PC-3 (cell line): ENCODE measurements around the gene PLEKHH1. TPM values are rescaled to one million over a fixed set of nuclear protein-coding genes. Genes with fewer than 3 reads are reported as not detected.

ENCODE experiments used
- ATAC-seq: fragments of 200-7000 bp; cut with Tn5 transposase; 2 replicates; pipeline ENCODE4 v1.9.1; 2020; ENCODE audit warnings: mild to moderate bottlenecking, moderate library complexity
- BruUV-seq: library from RNA; stranded (reverse); fragments of 400-500 nt; replicated peaks from 2 replicates; lab custom pipeline; 2021; lab: Mats Ljungman, UMichigan
- CTCF ChIA-PET: fragments of 300-600 bp; sonication (Branson Sonifier 250); formaldehyde crosslinking; loops from one replicate; lab custom pipeline; 2022; ENCODE audit warnings: antibody characterized with exemption; lab: Charles Lee
- POLR2A ChIA-PET: fragments of 300-600 bp; sonication (Branson Sonifier 250); formaldehyde crosslinking; loops from one replicate; lab custom pipeline; 2022; ENCODE audit warnings: antibody characterized with exemption; ENCODE audit not compliant: unreplicated experiment; lab: Charles Lee
- DNase-seq: peaks from one replicate; pipeline ENCODE4 v3.0.0-alpha.2; 2015
- H2AFZ ChIP-seq: fragments of 300-600 bp; sonication (generic); 2 replicates; pipeline ENCODE4 v1.6.0; 2016; ENCODE audit warnings: antibody characterized with exemption, low read length
- H3F3A ChIP-seq: fragments of 300-600 bp; sonication (generic); one replicate; pipeline ENCODE4 v1.6.0; 2017; ENCODE audit warnings: antibody characterized with exemption, low read length, control low read depth, mild to moderate bottlenecking; ENCODE audit not compliant: unreplicated experiment
- H3K27ac ChIP-seq: fragments of 300-600 bp; sonication (generic); 2 replicates; pipeline ENCODE4 v1.5.1; 2016; ENCODE audit warnings: mild to moderate bottlenecking, low read length
- H3K27me3 ChIP-seq: fragments of 300-600 bp; sonication (generic); 2 replicates; pipeline ENCODE4 v1.6.1; 2016; ENCODE audit warnings: low read length, mixed read lengths
- H3K36me3 ChIP-seq: fragments of 300-600 bp; sonication (generic); 2 replicates; pipeline ENCODE4 v1.6.1; 2016; ENCODE audit warnings: low read depth, mixed run types, low read length, mixed read lengths
- H3K4me1 ChIP-seq: fragments of 300-600 bp; sonication (generic); 2 replicates; pipeline ENCODE4 v1.5.1; 2016; ENCODE audit warnings: low read length; ENCODE audit not compliant: insufficient read depth
- H3K4me2 ChIP-seq: fragments of 300-600 bp; sonication (generic); 2 replicates; pipeline ENCODE4 v1.6.0; 2016; ENCODE audit warnings: low read length
- H3K4me3 ChIP-seq: fragments of 300-600 bp; sonication (generic); 2 replicates; pipeline ENCODE4 v1.5.1; 2016; ENCODE audit warnings: mild to moderate bottlenecking, low read length, mixed read lengths
- H3K79me2 ChIP-seq: fragments of 300-600 bp; sonication (generic); 2 replicates; pipeline ENCODE4 v1.6.1; 2017; ENCODE audit warnings: low read length, mixed read lengths
- H3K9ac ChIP-seq: fragments of 300-600 bp; sonication (generic); 2 replicates; pipeline ENCODE4 v1.6.0; 2016; ENCODE audit warnings: mild to moderate bottlenecking, low read length
- H3K9me2 ChIP-seq: fragments of 300-600 bp; sonication (generic); replicated peaks from 2 replicates; pipeline ENCODE4 v1.6.1; 2016; ENCODE audit warnings: mixed run types, low read length, mixed read lengths
- H3K9me3 ChIP-seq: fragments of 300-600 bp; sonication (generic); 2 replicates; pipeline ENCODE4 v1.6.1; 2016; ENCODE audit warnings: low read length, mixed read lengths
- H4K20me1 ChIP-seq: fragments of 300-600 bp; sonication (generic); 2 replicates; pipeline ENCODE4 v1.6.1; 2016; ENCODE audit warnings: low read length, mixed read lengths
- CTCF ChIP-seq: fragments of 300-600 bp; sonication (generic); conservative IDR thresholded peaks from 2 replicates; pipeline ENCODE4 v1.5.1; 2017; ENCODE audit warnings: antibody characterized with exemption, low read depth, mild to moderate bottlenecking, low read length
- EZH2 ChIP-seq: fragments of 300-600 bp; sonication (generic); IDR thresholded peaks from one replicate; pipeline ENCODE4 v1.6.1; 2017; ENCODE audit warnings: antibody characterized with exemption, mild to moderate bottlenecking, low read length; ENCODE audit not compliant: unreplicated experiment
- EZH2phosphoT487 ChIP-seq: fragments of 300-600 bp; sonication (generic); IDR thresholded peaks from 2 replicates; pipeline ENCODE4 v1.6.1; 2018; ENCODE audit warnings: mild to moderate bottlenecking, antibody characterized with exemption, low read length, borderline replicate concordance
- intact Hi-C: fragments of 100-400 bp; cut with micrococcal nuclease; formaldehyde crosslinking; loops from 2 replicates; pipeline ENCODE4 v1.9.0; 2023
- total RNA-seq: library from RNA; depleted of rRNA; stranded (reverse); fragments of >200 nt; gene quantifications from 2 replicates; pipeline ENCODE4 v1.2.3, GENCODE V29; 2014

Gene PLEKHH1
- total RNA-seq, 1 experiment from 2014 or later: 11.1 TPM

GRCh38 chr14:67491741-67492507, 41.2 kb upstream of the PLEKHH1 start:
- Histone ChIP-seq H3K9me2 (no peaks in the 10 kb centered on the region), H3K9me3 (peaks cover 16% of the 10 kb centered on the region), H3K27me3 (no peaks in the 10 kb centered on the region; the same call in 1 of the 2 replicates), H3K4me3 (no peak overlapping the region), H2AFZ (no peak overlapping the region), H4K20me1 (no peaks in the 10 kb centered on the region), H3K4me1 (no peaks in the 10 kb centered on the region), H3K36me3 (no peaks in the 10 kb centered on the region), H3F3A (no peaks in the 10 kb centered on the region), H3K27ac (no peak overlapping the region), H3K4me2 (no peak overlapping the region), H3K79me2 (no peaks in the 10 kb centered on the region), H3K9ac (no peak overlapping the region)
- TF ChIP-seq CTCF (no peak), EZH2 (no peak)
- no TSS peak for BruUV-seq
- ATAC-seq: no peak
- POLR2A ChIA-PET: no interaction called here
- DNase-seq: no peak
- CTCF ChIA-PET: no interaction called here
- intact Hi-C loops: no loop called here

GRCh38 chr14:67492538-67492937, 40.6 kb upstream of the PLEKHH1 start:
- TF ChIP-seq EZH2 (no peak), CTCF (no peak), EZH2phosphoT487 (no peak)
- Histone ChIP-seq H2AFZ (no peak overlapping the region), H3K4me3 (no peak overlapping the region), H3K4me1 (no peaks in the 10 kb centered on the region), H3K36me3 (no peaks in the 10 kb centered on the region), H3K9me3 (peaks cover 16% of the 10 kb centered on the region), H3K9ac (no peak overlapping the region), H3K79me2 (no peaks in the 10 kb centered on the region), H4K20me1 (no peaks in the 10 kb centered on the region), H3F3A (no peaks in the 10 kb centered on the region), H3K27me3 (no peaks in the 10 kb centered on the region; the same call in 1 of the 2 replicates), H3K9me2 (no peaks in the 10 kb centered on the region), H3K27ac (no peak overlapping the region), H3K4me2 (no peak overlapping the region)
- ATAC-seq (no peak), DNase-seq (no peak)
- intact Hi-C loops: no loop called here
- no TSS peak for BruUV-seq
- POLR2A ChIA-PET: no interaction called here
- CTCF ChIA-PET: no interaction called here

GRCh38 chr14:67493092-67493717, 39.9 kb upstream of the PLEKHH1 start:
- CTCF ChIA-PET: no interaction called here
- intact Hi-C loops: no loop called here
- no peak overlapping the region for H3K4me3 ChIP-seq
- no peaks in the 10 kb centered on the region for H3F3A ChIP-seq
- DNase-seq (no peak), ATAC-seq (no peak)
- no peaks in the 10 kb centered on the region for H3K36me3 ChIP-seq
- no peak overlapping the region for H3K4me2 ChIP-seq
- no TSS peak for BruUV-seq
- TF ChIP-seq EZH2: no peak
- TF ChIP-seq CTCF: no peak
- TF ChIP-seq EZH2phosphoT487: no peak
- no peaks in the 10 kb centered on the region for H3K79me2 ChIP-seq
- no peaks in the 10 kb centered on the region for H3K4me1 ChIP-seq
- no peak overlapping the region for H2AFZ ChIP-seq
- H3K9me3 ChIP-seq: peaks cover 16% of the 10 kb centered on the region
- POLR2A ChIA-PET: no interaction called here
- H3K9ac ChIP-seq: no peak overlapping the region
- no peak overlapping the region for H3K27ac ChIP-seq
- no peaks in the 10 kb centered on the region; the same call in 1 of the 2 replicates for H3K27me3 ChIP-seq
- no peaks in the 10 kb centered on the region for H3K9me2 ChIP-seq
- H4K20me1 ChIP-seq: no peaks in the 10 kb centered on the region
